ENCODE results near the gene SBF2.

The SBF2 gene

DNA sequence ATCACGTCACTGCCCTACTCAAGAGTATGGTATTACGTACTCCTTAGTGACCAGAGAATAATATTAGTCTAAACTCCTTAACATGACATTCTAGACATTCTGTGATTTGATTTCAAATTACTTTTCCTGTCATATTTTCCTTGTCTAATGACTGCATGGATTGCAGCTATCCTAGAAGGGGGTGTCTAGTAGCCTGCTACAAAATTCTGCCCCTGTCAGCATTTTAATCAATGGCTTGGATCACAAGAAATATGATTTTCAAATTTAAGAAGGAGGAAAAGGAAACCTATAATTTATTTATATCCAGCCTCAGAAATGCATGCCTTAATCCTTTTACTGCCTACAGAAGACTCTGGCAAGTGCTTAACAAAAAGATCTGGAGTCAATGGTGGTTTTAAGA lies 413.4 kb downstream of the SBF2 start:
- no peak for DNase-seq

DNA sequence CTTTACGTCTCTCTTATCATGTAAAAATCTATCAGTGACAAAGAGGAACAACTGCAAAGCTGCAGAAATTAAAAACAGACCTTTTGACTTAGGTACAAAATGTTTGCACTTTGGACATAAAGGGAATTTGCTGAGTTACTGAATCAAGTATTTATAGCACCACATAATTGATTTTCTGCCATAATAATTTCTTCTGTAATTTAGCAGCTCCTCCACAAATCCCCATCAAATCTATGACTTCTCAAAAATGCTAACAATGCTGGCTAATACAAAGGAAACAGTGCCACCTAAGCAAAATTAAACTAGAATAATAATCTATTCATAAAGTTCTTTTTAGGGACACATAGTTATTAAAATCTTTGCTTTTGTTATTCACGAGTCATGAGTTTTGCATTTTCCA lies 415.1 kb downstream of the SBF2 start:
- no peak for DNase-seq

DNA sequence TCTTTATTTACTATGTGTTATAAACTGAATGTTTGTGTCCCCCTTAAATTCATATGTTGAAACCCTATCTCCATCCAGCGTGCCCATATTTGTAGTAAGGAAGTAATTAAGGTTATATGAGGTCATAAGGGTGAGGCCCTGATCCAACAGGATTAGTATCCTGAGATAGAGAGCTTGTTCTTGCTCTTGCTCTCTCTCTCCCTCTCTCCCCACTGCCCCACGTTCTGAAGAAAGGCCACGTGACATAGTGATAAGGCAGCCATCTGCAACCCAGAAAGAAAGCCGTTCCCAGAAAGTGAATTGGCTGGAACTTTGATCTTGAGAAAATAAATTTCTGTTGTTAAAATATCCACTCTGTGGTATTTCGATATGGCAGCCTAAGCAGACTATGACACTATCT lies 417.7 kb downstream of the SBF2 start:
- no peak for DNase-seq

DNA sequence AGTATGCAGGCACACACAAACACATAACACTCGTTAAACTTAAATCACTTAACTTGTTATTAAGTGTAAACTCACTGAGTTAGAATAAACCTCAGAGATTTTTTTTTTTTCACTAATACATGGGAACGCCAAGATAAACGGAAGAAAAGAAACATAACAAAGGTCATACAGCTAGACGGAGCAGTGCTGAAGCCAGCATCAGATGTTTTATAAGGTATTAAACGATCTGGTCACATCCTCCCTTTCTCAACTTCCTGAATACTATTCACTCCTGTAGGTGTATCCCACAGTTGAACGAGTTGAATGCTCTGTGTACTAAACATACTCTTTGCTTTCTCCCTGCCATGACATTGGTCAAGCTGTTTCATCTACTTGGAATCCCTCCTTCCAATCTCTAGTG lies 418.2 kb downstream of the SBF2 start:
- no peak for DNase-seq

DNA sequence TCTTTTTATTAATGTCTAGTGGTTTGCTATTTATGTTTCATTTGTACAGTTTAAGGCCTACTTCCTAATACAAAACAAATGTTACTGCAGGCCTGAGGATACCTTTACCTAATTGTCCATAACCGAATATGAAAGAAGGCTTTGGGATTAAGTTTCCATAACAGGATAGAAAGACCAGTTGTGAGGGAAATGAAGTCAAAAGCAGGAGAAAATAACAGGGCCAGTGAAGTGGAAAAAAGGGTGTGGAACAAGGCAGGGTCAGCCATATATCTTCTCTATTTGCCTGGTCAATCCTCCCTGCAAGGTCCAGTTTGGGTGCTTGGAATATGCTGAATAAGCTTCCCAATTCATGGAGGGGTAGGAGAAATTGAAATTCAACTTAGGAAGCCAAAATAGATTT lies 418.6 kb downstream of the SBF2 start:
- no peak for DNase-seq

DNA sequence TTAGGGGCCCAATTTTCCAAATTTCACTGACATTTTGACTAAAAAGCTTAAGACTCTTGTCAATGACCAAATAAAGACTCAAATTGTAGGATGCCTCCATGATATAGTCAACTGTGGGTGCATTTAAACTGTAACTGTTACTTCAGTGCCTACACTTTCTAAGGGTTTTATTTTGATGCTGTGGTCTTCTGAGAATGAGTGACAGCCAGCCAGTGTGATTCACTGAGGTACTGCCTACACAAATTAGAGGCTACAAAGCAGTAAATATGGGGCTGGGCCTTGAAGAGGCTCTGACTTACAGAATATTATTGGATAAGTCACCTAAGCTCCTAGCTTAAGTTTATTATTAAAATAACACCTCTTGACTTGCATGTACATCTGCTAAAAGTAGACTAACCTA lies 419.6 kb downstream of the SBF2 start:
- DNase-seq, result no peak

DNA sequence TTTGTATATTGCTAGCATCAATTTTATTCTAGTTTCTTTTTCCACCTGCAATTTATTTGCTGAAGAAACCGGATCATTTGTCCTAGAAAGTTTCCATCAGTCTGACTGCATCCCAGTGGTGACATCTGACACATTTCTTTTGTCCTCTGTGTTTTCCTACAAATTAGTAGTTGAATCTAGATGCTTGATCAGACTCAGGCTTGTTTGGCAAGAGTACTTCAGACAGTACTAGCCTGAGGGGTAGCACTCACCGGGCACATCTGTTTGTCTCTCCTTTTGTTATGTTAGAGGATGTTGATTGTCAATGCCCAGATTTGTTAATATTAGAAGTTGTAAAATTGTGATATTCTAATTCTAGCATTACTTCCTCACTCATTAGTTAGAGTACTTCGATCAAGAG lies 425.4 kb downstream of the SBF2 start:
- peak; percentile 72 for DNase-seq

DNA sequence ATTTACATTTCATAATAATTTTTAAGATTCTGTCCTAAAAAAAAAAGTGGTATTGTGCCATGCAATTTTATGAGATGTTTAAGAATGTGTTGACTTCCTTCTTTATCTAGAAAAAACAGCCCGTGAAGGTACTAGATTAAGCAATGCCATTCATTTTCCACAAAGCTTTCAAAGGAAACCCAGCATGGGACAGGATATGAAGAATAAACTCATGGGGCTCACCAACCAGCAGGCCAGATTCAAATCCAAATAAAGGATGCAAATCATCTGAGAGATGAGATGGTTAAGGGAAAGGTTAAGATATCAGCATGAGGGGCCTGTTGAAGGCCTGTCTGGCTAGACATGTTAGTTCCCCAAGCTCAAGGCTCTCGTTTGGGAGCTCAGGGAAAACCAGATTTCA lies 431.0 kb downstream of the SBF2 start:
- no peak for DNase-seq

DNA sequence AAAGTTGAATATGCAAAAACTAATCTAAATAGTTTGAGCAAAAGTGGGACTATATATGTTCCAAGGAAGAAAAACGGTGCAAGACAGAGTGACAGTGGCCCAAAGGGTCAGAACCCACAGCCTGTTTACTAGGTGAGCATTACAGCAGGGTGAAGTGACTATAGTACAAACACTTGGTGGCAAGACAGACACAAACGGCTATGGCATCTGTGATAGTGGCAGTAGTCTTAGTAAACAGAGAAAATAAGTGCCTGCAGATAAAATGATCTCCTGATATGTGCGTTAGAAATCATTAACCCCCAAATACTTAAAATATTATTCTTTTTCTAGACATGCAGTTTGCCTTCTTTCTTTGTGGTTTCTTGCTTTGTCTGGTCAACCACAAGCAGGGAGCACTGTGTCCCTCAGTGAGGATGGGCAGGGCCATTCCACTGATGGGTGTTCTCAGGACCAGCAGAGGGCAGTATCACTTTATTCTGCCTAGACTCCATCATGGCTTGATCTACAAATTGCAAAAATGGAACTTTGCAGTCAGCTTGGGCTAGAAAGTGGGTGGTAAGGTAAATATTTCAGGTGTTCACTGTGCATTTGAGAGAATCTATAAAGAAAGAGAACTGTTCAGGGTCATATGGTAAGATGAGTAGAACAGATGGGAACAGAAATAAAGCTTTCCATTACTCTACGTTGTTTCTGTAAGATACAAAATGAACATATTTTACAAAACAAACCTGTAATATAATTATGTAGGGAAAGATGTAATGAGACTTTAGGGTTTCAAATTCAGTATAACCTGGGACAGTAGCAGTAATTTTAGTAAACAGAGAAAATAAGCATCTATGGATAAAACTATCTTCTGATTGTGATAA lies 431.9 kb downstream of the SBF2 start:
- DNase-seq, result peak; percentile 82

DNA sequence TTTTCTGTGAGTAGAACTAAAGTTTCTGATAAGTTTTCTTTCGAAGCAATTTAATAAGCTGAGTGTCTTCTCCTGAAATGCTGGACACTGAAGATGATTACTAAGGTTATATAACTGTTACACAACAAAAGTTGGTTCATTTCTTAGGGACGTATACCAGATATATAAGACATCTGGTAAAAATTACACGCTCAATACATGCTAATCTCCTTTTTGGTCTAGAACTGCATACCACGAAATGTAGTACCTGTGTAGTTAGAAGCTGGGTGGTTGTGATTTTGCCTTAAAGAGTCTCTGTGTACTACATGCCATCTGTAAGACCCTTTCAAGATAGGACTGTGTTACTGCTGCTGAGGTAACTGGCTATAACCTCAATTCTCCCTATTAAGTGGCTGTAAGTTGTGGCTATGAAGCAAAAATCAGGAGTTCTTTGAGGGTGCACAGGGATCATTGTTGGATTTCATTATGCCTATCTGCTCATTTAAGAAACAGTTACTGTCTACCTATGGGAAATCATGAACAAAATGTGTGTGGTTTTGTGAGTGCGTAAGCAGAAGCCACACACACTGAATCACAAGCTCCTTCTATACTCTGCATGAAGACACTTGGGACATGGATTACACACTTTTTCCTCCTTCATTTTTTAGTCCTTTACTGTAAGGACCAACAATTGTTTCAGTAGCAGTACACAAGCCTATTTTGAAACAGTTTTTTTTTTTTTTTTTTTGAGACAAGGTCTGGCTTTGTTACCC lies 434.3 kb downstream of the SBF2 start:
- DNase-seq, result no peak

DNA sequence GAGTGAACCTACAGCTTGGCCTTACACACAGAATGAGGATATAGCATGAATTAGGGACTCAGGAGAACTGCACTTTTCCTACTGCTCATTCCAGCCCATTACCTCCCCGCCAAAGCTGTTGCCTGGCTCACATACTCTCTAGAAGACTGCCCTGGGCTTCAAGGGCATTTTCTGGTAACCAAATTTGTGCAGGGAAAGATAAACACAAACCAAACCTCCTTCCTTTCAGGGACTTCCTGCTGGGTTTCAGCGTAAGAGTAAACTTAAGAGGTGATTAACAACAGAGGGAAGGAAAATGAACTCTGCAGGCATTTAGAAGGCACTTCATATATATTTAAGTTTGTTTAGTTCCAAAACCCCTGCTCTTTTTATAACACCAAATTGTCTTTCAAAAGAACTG lies 435.2 kb downstream of the SBF2 start:
- peak; percentile 16 for DNase-seq

DNA sequence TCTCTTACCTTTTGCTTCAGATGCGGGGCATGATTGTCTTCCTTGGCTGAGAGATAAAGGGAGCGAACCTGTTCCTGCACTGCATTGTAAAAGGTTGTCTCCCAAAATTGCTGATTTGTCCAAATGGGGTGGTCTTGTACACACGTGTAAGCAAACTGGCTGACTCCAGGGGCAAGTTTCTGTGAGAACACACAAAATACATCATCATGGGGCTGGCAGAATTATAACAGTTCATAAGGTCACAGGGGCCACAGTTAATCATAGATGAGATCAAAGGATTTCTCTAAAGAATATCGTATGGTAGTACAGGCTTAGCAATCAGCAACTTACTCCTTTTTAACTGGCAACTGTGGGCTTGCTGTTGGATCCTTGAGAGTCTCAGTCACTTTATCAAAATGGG lies 435.8 kb downstream of the SBF2 start:
- no peak for DNase-seq

DNA sequence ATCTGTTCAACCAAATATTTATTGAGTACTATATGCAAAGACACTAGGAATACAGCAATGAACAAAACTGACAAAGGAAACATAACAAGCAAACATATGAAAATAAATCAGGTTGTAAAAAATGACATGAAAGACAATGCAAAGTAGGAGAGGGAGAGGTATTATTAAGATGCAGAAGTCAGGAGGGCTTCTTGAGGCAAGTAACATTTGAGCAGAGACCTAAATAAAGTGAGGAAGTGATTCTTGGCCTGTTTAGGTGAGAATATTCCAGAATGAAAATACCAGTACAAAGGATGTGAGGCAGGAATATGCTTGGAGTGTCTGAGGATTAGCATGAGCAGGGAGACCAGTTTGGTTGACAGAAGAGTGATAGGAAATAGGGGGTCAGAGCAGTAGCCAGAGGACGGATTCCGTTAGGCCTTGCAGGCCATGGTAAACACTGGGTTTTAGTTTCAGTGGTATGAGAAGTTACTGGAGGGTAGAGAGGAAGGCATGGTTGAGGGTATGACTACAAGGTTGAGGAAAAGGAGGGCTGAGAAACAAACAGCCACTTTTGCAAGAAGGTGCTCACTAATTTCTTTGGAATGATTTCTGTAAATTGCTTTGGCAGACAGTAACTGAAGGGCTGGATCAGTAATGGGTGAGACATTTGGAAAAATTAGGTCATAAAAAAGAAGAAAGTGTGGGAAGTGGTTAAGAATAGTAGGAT lies 438.3 kb downstream of the SBF2 start:
- no peak for DNase-seq

DNA sequence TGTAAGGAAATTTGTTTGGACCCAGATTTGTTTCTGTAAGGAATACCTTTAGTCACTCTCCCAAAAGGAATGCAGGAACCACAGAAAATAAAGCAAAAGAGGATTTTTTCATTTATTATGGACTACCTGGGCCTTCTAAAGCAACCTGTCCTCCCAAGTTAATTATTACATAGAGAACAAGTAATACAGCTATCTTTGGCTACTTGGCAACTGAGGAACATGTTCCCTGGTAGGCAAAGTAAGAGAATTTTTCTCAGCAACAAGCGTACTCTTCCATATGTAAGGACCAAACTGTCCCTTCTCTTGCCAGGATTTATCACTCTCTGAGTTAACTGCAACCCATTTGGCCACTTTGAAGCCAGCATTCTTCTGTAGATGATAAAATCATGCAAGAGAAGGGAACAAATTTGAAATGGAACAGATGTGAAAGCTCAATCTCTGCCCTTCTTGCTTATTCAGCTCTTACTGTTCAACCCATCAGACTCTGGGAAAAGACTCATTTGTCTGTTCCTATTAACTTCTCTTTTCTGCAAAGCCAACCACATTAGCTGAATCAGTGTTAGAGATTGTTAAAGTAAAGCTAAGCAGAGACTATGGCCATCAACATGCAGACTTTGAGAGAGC lies 440.0 kb downstream of the SBF2 start:
- DNase-seq, result peak; percentile 47

DNA sequence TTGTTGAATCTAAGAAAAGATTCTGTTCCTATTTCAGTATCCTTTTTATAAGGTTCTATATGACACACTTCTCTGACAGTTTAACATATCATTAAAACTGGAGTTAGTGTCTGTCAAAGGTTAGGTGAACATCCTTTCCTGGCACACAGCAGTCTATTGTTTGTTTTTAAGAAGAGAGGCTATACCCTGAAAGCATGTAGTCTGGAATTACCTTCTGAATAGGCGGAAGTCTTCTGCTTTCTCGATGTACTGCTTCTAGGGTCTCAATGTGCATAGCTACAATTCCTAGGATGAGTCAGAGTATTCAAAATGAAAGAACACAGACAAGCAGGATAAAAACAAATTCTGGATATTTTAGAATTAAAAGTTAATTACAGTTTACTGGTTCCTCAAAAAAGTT lies 441.6 kb downstream of the SBF2 start:
- no peak for DNase-seq

DNA sequence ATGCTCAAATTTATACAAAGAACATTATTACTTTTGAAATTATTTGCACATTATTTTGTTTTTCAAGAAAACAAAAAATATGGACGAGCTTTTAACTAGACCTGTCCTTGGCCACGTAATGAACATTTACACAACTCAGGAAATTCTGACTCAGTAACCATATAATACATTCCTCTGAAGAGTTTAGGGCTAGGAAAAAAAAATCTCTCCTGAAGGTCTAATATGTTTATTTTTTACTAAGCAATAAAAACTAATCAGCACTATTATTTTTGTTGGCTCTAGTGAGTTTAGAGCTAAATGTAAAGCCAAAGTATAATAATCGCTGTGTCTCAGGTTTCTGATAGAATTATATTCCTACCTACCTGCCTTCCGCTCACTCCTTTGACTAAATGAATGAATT lies 442.7 kb downstream of the SBF2 start:
- DNase-seq, result no peak

DNA sequence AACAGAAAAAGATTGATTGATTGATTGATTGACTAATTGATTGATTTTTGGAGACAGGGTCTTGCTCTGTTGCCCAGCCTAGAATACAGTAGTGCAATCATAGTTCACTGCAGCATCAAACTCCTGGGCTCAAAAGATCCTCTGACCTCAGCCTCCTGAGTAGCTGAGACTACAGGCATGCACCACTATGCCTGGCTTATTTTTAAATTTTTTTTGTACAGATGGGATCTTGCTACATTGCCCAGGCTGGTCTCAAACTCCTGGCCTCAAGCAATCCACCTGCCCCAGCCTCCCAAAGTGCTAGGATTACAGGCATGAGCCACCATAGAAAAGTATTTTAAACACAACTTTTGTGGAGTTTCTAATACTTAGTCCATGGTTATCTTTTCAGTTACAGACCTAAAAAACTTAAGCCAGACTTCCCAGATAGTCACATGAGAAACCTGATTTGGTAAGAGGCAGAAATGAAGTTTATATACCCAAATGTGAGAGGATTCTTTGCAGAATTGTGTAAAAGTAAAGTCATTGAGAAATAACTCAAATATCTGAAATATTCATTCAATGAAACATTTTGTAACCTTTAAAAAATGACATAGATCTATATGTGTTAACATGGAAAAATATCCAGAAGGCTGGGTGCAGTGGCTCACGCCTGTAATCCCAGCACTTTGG lies 443.7 kb downstream of the SBF2 start:
- DNase-seq, result no peak

DNA sequence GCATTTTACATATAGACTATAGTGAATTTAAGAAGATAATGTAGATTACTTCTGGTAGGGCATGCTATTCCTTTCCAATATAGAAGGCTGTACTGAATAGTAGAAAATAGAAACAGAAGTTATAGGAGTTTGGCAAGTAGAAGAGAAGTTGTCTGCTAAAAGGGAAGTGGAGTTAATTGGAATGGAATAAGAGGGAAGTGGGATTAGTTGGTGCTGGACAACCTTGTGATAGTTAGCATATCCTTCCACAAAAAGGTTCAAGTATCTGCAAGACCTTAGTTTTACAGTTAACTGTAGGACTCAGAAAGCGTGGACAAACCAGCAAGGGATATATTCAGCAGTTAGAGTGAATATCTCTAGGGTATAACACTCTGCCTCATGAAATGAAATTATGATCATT lies 444.6 kb downstream of the SBF2 start:
- no peak for DNase-seq

DNA sequence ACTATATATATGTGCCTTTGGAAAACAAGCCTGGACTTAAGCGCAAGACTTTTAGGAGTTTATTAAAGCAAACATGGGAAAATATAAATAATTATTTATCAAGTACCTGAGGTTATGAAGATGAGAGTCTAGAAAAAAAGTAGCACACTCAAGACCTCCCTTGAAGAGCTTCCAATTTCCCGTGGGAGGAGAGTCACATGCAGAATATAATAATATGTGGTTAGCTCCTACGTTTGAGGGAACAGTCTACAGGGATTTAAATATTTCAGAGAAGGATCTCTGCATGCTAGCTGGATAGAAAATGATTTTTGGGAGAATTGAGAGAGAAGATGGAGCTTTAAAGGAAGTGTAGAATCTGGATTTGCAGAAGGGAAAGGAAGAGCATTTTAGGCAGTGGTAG lies 446.4 kb downstream of the SBF2 start:
- DNase-seq, result no peak

DNA sequence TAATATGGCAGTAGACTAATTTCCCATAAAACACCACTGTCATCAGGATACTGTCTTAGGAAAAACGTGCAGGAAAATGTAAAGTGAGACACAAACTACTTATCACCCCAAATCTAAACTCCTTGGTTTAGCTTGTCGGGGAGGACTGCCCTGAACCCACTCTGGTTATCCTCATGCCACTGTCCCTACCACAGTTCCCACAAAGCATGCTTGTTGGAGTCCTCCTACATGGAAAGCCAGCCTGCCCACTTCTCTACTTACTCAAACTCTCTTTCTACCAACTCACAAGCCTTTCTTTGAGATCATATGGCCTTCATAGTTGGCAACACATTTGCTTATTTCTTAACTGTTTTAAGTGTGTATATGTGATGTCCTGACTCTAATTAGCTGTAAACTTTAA lies 451.1 kb downstream of the SBF2 start:
- no peak for DNase-seq

DNA sequence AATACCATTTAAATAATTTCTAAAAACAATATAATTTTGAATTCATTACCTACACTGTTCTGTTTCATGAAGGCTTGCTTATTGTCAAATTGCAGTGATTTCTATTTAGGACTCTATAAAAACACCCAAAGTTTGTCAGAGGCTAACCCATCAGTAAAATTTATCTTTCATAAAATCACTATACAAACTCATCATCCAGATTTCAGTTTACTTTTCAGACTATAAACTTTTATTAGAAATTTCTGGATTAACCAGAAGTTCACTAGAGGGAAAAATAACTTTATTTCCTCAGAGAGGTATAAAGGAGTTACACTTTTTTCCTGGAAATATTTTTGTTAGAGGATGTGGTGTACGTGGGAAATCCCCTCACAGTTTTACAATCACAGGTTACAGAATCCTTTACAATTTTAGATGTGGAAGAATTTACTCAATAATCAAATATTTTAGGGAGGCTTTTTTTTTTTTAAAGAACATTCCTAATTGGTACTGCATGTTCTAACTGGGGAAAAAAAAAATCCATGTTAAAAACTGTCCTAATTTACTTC lies 453.5 kb downstream of the SBF2 start:
- no peak for DNase-seq

DNA sequence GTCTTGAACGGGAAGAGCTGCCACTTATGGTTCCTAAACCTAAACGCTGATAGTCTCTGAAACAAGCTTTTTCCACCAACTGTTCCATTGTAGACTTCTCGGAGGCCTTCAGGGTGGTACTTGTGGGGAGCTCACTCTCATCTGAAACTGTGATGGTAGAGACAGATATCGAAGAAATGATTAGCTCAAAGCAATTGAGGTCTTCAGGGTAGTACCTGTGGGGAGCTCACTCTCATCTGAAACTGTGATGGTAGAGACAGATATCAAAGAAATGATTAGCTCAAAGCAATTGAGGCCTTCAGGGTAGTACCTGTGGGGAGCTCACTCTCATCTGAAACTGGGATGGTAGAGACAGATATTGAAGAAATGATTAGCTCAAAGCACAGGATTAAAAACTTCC lies 454.5 kb downstream of the SBF2 start:
- no peak for DNase-seq

DNA sequence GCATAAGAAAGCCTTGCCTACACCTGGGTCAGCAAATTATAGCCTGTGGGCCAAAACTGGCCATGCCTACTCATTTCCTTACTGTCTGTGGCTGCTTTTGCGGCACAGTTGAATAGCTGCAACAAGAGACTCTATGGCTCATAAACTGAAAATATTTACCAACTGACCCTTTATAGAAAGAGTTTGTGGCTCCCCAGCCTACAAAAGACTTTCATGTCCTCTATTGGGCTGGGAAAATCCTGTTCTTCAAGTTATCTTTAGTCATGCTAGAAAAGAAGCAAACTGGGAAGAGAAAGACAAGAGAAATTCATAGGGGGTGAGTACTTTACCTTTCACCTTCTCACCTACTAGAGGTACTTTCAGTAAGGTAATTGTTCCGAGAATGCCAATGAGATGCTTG lies 455.1 kb downstream of the SBF2 start:
- no peak for DNase-seq
